ENCODE measurements around the gene DNAI2.

Gene DNAI2

DNA sequence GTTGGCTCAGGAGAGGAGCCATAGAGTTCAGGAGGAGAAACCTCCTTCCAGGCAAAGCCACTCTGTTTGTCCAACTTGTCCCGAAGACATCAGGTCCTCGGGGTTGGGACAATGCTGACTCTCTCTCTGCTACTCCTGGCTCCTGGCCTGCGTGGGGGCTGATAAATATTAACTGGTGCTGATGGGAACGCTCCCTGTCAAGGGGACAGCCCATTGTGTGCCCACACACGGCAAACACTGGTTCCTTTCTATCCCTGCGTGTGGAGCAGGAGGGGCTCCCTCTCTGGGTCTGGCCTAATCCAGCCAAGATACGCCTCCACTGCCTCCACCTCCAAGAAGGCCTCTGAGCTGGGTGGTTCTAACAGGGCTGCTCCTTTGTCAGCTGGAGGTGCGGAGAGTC is 56.4 kb downstream of the DNAI2 start:
- in situ Hi-C loops (cut with MboI; ENCODE audit: low pct_unique_long_range_greater_than_20kb, low sequenced_read_pairs, unreplicated experiment), result no loop called here
- TF ChIP-seq CTCF (IDR thresholded peaks at IDR 0.05; ENCODE audit: extremely low read depth, insufficient read depth, missing control alignments), result no peak
- DNase-seq (ENCODE audit: low spot score), result no peak

DNA sequence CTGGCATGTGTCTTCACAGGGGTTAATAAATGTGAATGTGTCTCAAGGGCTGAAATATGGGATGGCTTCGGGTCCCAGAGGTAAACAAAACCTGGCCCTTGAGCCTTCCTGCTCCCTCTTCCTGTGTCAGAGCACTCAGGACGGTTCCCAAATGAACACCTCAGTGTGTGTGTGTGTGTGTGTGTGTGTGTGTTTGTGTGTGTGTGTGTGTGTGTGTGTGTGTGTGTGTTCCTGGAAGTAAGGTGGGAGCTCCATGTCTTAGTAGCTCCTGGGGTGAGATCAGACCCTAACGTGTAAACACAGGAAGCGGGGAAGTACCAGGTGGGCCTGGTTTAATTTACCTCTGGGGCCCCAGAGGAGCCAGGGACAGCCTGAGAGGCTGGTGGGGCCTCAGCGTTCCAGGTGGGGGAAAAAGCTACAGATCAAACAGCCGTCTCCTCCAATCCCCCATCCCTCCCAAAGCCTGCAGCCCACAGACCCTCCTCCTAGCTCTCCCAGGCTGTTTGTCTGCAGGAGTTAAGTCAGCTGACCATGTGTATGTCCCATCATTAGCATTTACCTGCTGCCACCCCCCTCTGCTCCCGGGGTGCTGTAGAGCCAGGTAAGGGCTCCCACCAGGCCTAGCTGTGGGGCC is 58.1 kb downstream of the DNAI2 start:
- in situ Hi-C loops (cut with MboI; ENCODE audit: low pct_unique_long_range_greater_than_20kb, low sequenced_read_pairs, unreplicated experiment), result no loop called here

DNA sequence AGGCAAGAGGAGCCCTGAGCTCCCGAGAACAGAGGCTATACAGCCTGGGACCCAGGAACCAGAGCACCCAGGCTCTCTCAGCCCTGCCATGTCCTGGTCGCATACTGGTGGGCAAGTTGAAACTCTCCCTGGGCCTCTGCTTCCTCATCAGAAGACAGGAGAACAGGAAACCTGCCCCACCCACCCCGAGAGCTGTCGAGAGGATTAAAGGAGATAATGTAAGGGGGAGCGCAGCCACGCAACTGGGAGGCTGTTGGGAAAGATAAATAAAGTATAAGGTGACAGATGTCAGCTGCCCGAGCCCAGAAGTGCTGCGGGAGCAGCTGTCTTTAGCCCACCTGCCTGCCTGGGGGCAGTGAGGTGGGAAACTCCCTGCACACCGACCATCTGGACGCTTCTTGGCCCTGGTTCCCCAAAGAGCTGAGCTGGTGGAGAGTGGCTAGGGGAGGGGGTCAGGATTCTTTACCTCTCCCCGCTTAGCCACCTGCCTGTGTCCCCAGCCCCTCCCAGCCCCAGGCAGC is 58.8 kb downstream of the DNAI2 start:
- TF ChIP-seq CTCF (IDR thresholded peaks at IDR 0.05; ENCODE audit: extremely low read depth, insufficient read depth, missing control alignments), result no peak
- no peak for DNase-seq (ENCODE audit: low spot score)
- in situ Hi-C loops (cut with MboI; ENCODE audit: low pct_unique_long_range_greater_than_20kb, low sequenced_read_pairs, unreplicated experiment), result no loop called here

More for the DNA sequence above, 58.1 kb downstream of the DNAI2 start:
- no peak for TF ChIP-seq CTCF (IDR thresholded peaks at IDR 0.05; ENCODE audit: extremely low read depth, insufficient read depth, missing control alignments)
- DNase-seq (ENCODE audit: low spot score), result no peak

DNA sequence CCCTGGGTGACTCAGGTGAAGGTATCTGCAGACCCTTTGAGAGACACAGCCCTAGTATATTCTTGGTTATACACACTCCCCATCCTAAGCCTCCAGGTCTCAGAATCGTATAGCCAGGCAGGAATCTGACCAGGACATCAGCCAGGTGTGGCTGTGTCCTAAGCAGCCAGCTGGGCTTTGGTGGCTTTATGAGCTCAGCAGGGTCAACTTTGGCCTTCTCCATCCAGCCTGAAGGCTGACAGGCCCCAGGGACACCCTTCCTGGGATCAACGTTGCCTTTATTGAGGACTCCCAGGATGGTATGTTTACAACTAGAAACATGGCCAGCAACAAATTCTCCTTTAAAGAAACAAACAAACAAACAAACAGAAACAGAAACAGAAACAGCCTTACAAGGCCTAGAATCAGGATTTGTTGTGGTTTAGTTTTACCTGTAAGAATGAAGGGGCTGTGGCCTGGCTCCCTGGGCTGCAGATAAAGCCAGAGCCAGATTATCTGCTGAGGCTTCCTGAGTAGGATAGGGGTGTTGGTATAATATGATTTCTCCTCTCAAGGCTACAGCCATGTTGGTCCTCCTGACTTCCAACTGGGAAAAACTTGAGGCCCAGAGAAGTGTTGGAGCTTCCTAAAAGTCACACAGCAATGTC is 60.5 kb downstream of the DNAI2 start:
- no peak for TF ChIP-seq CTCF (IDR thresholded peaks at IDR 0.05; ENCODE audit: extremely low read depth, insufficient read depth, missing control alignments)
- in situ Hi-C loops (cut with MboI; ENCODE audit: low pct_unique_long_range_greater_than_20kb, low sequenced_read_pairs, unreplicated experiment), result no loop called here

DNA sequence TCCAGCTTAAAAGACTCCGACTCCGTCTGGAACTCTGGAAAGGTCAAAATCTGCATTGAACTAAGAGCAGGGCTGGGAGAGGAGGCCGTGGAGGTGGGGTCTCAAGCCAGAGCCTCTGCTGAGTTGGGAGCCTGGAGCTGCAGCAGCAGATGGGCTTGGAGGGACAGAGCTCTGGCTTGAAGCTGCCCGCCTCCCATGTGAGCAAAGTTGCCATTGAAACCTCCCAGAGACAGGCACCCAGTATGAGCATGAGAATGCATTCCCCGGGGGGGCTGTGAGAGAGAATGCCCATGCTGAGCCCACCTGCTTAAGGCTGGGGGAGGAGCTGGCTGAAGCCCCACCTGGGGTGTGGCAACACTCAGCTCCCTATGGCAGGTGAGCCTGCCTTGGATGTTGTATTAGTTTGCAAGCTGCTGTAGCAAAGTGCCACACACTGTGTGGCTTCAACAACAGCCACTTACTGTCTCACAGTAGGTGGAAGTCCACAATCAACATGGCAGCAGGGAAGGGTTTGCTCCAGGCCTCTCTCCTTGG is 61.6 kb downstream of the DNAI2 start:
- in situ Hi-C loops (cut with MboI; ENCODE audit: low pct_unique_long_range_greater_than_20kb, low sequenced_read_pairs, unreplicated experiment), result no loop called here

More for the DNA sequence above, 60.5 kb downstream of the DNAI2 start:
- DNase-seq (ENCODE audit: low spot score), result no peak

DNA sequence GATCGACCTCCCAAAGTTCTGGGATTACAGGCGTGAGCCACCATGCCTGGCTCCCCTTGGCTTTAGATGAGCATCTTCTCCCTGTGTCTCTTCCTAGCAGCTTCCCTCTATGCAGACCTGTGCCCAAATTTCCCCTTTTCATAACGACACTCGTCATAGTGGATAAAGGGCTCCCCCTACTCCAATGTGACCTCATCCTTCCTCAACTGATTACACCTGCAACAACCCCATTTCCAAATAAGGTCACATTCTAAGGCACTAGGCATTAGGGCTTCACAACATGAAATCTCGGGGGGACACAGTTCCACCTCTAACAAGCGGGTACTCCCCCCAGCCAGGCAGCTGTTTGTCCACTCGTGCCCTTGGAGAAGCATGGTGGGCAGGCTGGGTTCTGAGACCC is 62.3 kb downstream of the DNAI2 start:
- no peak for TF ChIP-seq CTCF (IDR thresholded peaks at IDR 0.05; ENCODE audit: extremely low read depth, insufficient read depth, missing control alignments)
- DNase-seq (ENCODE audit: low spot score), result no peak
- in situ Hi-C loops (cut with MboI; ENCODE audit: low pct_unique_long_range_greater_than_20kb, low sequenced_read_pairs, unreplicated experiment), result no loop called here

More for the DNA sequence above, 61.6 kb downstream of the DNAI2 start:
- no peak for TF ChIP-seq CTCF (IDR thresholded peaks at IDR 0.05; ENCODE audit: extremely low read depth, insufficient read depth, missing control alignments)
- no peak for DNase-seq (ENCODE audit: low spot score)

All from GM13977 (cell line).